Stimulated activated CD4-positive, alpha-beta T cell treated with anti-CD3 and anti-CD28 coated beads, Interleukin-4, amount 100 ng/mL, for 24 hours (primary cell): ENCODE data around the gene PAM.
"Not testable (repeated sequence)": the region's sequence is repeated elsewhere in the genome, so short reads cannot be mapped to it uniquely, and the experiment has no call there.

ENCODE experiments used
- DNase-seq: peaks from one replicate; pipeline ENCODE4 v3.0.0-alpha.2; 2020

Gene PAM

DNA sequence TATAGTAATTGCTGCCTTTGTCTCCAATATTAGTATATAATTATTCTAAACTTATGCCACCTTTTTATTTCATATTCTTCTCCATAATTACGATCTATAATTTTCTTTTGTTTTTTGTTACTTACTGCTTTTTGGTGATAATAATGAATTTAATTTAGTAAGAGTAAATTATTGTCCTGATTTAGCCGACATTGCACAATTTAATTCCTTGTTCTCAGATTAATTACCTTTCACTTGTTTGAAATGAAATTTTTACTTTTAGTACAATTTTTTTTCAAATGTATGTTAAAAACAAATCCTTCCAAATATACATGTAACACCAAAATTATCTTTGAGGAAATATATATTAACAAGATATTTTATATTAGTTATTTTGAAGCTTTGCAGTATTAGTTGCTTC, 201.5 kb downstream of the PAM start:
- DNase-seq, result no peak

DNA sequence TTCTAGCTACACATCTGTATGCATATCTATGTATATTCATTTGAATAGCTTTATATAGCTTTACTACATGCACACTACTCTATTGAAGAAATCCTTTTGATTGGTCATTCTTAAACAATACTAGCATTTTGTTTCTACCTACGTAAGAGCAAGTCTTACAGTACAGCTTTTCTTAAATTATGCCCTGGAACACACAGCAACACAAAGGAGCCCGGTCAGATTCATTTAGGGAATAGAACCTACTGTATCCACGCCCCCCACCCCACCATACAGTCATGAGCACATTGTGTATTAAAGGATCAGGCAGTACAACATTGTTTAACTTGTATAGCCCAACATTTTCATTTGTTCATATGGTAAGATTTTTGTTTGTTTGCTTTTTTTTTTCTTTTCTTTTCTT, 202.0 kb downstream of the PAM start:
- no peak for DNase-seq

DNA sequence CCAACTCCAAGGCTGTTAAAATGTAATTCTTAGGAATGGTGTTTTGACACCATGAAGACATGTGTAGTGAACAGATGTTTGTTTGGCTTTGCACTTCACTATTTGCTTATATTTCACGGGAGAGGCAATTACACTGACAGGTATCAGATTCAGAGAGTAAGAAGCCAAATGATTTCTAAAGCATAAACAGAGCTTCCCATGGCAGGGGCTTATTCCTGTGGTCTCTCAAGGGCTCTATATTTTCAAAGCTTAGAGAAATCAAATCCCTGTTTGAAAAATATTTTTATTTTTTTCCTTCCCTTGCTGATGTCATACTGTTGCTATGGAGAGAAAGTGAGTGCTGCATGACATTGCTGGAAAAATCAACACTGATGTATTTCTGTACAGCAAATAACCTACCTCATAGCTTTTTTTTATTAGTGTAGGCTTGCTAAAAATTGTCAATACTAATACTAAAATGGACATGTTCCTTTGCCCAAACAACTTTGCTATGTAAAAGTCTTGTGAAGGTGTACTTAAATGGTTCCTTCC, 203.4 kb downstream of the PAM start:
- no peak for DNase-seq

- no peak for DNase-seq
Measured at GRCh38 chr5:102959055-102959454, 203.9 kb downstream of the PAM start.

GRCh38 chr5:102961671-102962070, 206.6 kb downstream of the PAM start:
- DNase-seq, result no peak

DNA sequence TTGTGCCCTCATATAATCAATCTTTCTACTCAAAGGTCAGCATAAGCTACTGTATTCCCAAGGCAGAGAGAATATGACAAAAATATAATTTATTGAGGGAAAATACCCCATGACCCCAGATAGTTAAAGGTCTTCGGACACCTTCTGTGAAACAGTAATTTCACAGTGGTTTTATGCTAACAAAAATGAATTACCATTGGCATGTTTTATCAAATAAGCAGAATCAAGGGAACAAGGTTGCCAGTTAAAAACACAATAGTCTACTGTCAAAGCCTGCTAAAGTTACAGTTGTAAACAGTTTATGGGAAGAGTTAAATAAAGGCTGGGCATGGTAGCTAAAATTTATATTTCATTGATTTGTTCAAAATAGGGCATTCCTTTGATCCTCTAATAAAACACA, 210.5 kb downstream of the PAM start:
- DNase-seq, result no peak

GRCh38 chr5:102969641-102970040, 214.5 kb downstream of the PAM start:
- DNase-seq, result no peak

GRCh38 chr5:102971676-102972293, 216.7 kb downstream of the PAM start:
- no peak for DNase-seq

DNA sequence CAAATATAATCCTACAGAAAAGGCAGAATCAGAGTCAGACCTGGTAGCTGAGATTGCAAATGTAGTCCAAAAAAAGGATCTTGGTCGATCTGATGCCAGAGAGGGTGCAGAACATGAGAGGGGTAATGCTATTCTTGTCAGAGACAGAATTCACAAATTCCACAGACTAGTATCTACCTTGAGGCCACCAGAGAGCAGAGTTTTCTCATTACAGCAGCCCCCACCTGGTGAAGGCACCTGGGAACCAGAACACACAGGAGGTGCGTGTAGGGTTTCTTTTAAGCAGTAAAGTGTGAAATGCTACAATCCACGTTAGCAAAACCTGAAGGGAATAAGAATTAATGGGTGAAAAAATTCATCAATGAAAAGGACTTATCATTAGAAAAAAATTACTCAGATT, 219.1 kb downstream of the PAM start:
- DNase-seq, result no peak

GRCh38 chr5:102975045-102975444, 219.9 kb downstream of the PAM start:
- DNase-seq, result no peak

- no peak for DNase-seq
Measured at GRCh38 chr5:102975457-102976182, 220.5 kb downstream of the PAM start.

GRCh38 chr5:102981957-102982635, 227.0 kb downstream of the PAM start:
- no peak for DNase-seq

DNA sequence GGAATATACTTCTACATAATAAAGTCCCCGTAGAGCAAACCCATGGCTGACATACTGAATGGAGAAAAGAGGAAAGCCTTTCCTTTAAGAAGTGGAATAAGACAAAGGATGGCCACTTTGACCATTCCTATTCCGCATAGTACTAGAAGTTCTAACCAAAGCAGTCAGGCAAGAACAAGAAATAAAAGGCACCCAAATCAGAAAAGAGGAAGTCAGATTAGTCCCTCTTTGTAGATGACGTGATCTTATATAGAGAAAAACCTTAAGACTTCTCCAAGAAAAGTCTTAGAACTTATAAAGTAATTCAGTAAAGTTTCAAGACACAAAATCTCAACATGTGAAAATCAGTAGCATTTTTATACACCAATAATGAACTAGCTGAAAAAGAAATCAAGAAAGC, 231.0 kb downstream of the PAM start:
- DNase-seq, result no peak

GRCh38 chr5:102988459-102988858, 233.4 kb downstream of the PAM start:
- no peak for DNase-seq

- no peak for DNase-seq
Measured at GRCh38 chr5:102991802-102992201, 236.7 kb downstream of the PAM start.

DNA sequence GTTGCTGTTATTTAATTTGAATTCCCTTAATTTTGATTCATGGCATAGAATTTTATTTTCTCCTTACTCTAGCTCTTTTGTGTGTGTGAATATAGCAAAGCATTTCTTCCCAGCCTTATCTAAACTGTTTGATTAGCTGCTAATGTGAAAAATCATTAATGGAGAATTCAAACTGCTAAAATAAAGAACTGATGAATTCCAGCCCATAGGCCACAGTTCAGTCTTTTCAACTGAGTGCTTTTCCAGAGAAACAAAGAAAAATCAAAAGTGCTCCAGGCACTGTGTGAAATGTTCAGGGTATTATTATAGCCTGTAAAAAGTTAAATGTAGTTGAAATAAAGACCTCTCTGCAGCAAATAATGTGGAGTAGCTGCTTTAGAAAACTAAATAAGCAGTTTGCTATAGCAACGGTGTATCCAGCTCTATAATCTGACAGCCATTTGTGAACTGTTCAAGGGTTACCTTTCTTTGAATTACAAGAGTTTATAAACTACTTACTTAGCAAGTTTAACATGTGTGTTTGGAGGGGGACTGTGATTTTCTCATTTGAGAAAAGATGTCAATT, 241.0 kb downstream of the PAM start:
- DNase-seq, result no peak

DNA sequence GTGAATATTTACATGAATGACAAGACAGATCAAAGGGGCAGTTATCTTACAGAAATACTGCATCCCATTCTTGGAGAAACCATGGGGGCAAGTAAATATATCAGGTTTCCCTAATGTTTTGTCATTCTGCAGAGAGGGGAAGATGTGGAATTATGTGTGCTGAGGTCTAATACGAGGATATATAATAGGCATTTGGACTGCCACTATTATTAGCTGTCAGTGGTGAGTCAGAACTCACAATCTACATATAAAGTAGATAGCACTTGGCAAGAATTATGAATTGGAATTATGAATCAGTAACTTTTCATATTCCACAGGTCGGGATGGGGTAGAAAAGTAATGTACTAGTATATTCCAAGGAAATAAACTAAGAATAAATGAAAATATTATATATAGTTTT, 243.1 kb downstream of the PAM start:
- no peak for DNase-seq

GRCh38 chr5:102999191-102999590, 244.1 kb downstream of the PAM start:
- DNase-seq, result no peak

DNA sequence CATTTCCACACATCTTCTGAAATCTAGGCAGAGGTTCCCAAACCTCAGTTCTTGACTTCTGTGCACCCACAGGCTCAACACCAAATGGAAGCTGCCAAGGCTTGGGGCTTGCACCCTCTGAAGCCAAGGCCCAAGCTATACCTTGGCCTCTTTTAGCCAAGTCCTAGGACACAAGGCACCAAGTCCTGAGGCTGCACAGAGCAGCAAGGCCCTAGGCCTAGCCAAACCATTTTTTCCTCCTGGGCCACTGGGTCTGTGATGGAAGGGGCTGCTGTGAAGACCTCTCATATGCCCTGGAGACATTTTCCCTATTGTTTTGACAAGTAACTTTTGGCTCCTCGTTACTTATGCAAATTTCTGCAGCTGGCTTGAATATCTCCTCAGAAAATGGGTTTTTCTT, 244.5 kb downstream of the PAM start:
- DNase-seq, result not testable (repeated sequence)

GRCh38 chr5:103000089-103000488, 245.0 kb downstream of the PAM start:
- DNase-seq, result no peak

- DNase-seq, result no peak
Measured at GRCh38 chr5:103003872-103004271, 248.8 kb downstream of the PAM start.

DNA sequence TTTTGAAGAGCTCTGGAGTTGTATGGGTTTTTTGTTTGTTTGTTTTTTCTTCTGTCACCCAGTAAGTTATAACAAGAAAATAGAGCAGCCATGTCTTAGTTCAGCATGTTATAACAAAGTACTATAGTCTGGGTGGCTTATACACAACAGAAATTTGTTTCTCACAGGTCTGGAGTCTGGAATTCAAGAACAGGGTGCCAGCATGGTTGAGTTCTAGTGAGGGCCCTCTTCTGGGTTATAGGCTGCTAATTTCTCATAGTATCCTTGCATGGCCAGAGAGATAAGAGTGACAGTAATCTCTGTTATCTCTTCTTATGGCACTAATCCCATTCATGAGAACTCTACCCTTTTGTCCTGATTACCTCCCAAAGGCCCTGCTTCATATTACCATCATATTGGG, 250.2 kb downstream of the PAM start:
- DNase-seq, result no peak

GRCh38 chr5:103006921-103007320, 251.8 kb downstream of the PAM start:
- no peak for DNase-seq

DNA sequence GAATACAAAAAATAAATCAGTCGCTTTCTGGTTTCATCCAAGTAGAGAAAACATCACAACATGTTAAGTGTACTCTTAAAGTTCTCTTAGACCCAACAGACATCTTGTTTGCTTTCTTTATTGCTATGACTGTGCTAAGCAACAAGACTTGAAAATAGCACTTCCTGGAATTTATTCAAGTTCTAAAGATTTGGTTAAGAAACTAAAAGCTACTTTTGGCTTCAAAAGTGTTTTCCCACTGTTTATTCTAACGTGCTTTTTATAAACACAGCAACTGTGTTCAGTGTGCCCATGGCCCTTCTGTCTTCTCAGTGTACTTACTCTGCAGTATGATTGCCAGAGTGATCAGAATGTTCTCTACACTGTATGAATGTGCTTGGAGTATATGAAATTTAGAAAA, 255.1 kb downstream of the PAM start:
- DNase-seq, result no peak
